ELF-1 (cell line): ENCODE results near the gene FBRSL1.
A peak's percentile ranks its signal among the peaks of the same experiment; 100 is the strongest.

Source experiments
- DNase-seq: peaks from one replicate; pipeline ENCODE4 v3.0.0-alpha.2; 2016; ENCODE audit warnings: low read depth, low spot score

Gene FBRSL1

DNA sequence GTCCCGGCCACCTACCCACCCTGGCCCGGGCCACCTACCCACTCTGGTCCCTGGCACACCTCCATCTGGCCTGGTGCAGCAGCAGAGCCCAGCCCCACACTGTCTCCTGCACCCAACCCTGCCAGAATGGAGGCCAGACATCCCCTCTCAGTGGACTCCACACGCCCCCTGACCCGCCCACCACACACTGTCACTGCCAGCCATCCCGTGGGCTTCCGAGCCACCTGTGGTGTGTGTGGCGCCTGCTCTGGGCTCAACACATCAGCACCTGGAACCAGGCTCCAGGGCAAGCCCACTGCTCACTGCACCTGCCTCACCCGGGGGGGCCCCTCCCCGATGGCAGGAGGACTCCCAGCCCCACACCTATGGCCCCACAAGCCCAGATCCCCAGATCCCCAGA lies 50.5 kb downstream of the FBRSL1 start:
- DNase-seq: no peak

DNA sequence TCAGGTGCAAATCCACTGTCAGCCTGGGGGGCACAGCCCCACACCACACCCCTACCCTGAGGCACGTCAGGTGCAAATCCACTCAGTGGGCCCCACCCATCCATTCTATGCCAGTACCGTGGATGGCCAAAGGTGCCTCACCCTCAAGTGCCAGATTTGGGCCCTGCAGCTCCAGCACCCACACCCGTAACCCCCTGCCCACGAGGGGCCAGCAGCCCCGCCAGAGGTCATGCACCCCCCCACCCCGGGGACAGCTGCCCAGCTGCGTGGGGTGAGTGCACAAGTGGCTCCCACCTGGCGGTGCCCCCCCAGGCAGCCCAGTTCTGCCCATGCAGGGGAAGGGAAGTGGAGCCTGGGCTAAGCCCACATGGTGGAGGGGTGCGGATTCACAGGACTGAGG lies 51.2 kb downstream of the FBRSL1 start:
- no peak for DNase-seq

DNA sequence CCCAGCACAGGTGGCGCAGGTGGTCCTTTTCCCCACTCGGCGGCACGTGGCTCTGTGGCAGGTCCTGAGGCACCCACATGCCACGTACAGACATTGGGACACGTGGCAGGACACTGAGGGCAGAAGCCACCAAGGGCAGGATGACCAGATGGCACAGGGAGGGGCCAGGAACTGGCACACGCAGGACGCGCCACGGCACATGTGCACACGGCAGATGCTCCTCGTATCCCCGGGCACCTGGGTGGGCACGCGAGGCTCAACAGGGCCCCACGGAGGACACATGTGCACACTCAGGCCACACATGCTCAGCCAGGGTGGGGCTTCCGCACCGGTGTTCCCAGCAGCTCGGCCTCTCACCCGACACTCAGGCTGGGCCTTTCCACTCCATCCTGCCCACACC lies 52.0 kb downstream of the FBRSL1 start:
- no peak for DNase-seq

DNA sequence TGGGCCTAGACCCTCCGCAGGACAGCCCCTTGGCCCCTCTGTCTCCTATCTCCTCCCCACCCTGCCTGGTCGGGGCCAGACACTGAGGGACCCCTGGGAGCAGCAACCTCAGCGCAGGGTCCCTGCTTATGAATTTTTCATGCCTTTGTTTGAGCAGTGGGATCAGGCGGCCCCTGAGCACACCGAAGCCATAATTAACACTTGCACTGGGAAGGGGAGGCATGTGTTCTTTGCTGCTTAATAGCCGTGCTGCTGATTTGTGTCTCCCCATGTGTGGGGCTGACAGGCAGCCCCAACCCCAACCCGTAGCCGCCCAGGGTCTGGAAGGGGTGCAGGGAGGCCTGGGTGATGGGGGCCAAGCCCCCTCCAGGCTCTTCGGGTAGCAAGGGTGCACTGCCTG lies 52.7 kb downstream of the FBRSL1 start:
- DNase-seq: no peak

DNA sequence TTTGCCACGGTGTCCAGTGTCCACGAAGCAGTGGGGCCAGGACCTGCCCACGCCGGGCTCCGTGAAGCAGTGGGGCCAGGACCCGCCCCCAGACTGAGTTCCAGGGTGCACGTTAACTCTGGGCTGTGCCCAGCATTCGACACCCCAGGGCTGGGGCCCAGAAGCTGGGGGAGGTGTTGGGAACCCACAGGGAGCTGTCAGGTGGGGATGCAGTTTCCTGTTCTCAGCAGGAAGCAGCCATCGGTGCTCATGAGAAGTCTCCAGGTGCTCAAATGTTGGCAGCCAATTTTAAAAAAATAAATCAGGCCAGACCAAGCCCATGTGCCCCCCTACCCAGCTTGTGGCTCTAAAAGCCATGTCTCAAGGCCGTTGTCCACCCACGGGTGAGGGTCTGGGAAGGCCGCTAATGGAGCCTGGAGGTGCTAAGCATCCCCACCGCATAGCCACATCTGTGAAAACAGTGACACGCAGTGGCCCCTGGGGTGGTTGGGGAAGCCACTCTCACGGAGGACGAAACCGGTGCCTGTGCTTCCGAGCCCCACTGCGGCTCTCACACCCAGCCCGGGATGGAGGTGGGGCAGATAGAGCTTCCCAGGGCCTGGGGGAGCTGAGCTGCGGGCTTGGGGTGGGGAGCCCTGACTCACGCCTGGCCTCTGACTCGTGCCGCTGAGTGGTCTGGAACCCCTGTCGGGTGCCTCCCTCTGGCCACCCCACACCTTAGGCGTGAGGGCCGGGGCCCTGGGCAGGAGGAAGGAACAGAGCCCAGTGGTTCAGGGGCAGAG lies 53.5 kb downstream of the FBRSL1 start:
- no peak for DNase-seq

DNA sequence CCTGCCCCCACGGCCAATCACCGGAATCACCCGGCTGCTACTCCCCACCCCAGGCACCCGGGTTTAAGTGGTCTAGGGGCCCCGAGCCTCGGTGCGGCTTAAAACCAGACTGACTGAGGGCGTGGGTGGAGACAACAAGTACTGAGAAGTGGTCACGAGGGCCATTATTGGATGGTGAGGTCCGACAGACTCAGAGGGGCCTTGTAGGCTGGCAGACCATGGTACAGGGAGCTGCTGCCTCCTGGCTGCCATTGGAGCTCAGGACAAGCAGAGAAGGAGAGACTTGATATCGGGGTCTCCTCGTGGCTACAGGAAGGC lies 54.1 kb downstream of the FBRSL1 start:
- DNase-seq: no peak

DNA sequence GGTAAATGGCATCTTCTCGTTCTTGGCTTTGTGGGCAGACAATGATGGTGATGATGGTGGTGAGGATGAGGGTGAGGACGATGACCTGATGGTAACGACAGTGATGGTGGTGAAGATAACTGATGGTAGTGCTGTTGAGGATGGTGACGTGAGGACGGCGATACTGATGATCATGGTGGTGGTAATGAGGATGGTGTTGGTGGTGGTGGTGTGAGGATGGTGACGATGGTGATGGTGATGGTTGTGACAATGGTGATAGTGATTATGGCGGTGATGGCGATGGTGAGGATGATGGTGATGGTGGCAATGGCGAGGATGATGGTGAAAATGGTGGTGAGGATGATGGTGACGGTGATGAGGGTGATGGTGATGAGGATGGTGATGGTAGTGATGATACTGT lies 54.5 kb downstream of the FBRSL1 start:
- no peak for DNase-seq

DNA sequence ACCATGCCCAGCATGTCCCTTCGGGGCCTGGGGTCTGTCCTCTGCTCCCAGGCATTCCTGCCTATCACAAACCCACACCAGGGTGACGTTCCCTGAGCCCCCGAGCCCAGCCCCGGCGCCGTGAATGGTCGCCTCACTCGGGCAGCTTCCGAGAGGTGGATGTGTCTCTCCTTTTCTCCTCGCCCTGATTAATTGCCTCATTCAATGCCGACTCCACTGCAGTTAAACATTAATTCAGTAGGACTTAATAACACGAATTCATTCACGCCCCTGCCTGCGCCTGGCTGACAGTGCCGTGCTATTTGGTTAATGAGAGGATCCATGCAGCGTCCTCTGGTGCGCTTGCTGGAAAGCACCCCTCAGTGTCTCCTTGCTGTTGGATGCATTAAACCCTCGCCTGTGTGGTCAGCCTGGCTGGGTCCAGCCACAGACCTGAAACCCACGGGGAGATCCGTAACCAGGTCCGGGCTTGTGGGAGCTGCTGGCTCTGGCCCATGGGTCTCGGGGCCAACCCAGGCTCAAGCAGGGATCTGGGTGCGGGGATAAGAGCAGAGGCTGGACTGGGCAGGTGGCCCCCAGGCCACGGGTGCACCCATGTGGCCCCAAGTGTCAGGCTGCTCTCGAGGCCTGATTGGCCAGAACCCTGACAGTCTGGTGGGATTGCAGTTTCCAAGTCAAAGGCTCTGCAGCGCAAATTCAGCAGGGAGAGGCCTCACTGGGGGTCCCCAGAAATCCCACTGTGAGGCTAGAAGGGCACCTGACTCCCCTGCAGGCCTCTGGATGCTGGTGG lies 55.4 kb downstream of the FBRSL1 start:
- no peak for DNase-seq

DNA sequence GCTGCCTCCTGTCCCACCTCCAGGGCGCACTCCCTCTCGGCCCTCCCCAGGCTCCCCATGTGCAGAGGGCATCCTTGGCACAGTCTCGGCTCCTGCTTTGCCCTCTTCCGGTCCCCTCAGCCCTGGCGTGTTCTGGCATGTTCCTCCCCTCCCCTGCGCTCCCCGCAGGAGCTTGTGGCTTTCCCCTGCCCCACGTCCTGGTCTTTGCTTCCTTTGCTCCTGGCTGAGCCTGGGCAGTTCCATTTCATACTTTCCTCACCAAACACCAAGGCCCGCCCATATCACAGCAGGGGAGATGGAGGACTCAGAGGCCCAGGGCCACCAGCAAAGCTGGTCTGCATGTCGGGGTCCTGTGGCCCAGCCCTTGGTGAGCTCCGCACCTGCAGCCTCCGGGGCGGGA lies 56.0 kb downstream of the FBRSL1 start:
- DNase-seq: no peak

DNA sequence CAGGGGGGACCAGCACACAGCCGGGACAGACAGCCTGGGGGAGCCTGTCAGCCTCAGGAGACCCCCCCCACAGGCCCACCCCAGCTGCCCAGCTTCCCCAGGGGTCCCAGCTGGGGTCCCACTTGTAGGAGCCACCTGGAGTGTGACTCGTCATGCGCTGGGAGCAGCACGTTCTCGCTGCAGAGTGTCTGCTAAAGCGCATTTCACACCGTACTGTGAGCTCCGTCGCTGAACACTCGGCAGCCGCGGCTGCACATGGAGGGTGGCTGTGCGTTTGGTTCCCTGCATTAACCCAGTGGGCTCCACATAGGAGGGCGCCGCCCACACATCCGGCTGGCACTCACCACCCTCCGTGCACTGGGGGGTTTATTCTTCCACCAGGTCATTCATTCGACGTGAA lies 56.7 kb downstream of the FBRSL1 start:
- DNase-seq: no peak

DNA sequence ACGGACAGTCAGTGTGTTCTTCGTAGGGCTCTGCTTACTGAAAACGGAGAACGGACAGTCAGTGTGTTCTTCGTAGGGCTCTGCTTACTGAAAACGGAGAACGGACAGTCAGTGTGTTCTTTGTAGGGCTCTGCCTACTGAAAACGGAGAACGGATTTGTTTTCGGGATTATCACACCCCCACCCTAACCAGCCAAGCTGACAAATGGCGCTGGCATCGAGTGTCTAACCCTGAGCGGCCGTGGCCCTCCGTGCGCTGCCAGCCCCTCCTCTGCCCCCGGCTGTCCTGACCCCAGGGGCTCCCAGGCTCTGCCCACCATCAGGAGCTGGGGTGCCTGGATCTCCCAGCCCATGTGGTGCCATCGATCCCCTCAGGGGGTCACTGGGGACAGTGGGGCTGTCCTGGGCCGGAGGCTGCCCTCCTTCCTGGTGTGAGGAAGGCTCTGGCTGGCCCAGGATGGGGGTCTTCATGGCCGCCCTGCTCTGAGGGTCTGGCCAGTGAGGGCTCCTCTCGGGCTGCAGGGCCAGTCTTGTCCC lies 57.3 kb downstream of the FBRSL1 start:
- DNase-seq: no peak

DNA sequence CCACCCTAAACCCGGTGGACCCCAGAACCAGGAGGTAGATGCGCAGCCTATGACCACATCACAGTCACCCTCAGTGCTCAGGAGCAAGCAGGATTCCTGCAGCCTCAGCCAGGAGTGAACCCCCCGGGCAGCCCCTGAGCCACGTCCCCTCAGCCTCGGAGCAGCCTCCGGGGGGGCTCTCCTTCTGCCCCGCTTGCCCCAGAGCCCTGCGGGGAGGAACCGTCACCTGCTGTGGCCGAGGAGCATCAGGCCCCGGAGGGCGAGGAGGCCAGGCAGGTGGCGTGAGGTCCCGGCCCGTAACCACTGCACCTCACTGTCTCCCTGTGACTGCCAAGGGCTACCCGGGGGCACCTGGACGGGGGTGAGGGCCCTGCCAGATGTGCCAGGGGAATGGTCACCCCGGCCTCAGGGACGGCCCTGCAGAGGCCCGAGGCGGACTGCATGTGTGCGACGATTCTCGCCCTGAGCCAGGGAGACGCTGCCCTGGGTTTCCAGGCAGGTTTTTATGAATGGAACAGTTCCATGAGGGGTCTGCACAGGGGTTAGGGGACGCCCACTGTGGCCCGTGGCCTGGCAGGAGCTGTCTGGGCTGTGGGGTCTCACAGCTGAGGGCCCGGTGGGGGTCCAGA lies 58.6 kb downstream of the FBRSL1 start:
- no peak for DNase-seq

DNA sequence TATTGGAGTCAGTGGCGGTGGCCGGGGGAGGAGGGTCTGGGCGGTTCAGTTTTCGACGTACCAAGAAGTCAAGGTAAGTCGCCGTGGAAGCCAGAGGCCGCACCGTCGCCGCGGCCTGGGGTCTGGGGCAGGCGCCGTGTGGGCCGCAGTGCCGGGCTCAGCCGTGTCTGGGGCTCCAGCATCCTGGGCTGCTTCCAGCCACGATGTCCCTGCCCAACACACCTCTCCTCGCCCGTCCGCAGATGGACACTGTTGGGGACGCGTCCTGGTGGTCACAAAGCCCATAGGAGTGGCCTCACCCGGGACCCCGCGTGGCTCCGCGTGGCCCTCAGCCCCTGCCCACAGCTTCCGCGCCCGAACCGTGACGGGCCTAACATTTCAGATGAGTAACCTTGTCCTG lies 59.1 kb downstream of the FBRSL1 start:
- DNase-seq: no peak

DNA sequence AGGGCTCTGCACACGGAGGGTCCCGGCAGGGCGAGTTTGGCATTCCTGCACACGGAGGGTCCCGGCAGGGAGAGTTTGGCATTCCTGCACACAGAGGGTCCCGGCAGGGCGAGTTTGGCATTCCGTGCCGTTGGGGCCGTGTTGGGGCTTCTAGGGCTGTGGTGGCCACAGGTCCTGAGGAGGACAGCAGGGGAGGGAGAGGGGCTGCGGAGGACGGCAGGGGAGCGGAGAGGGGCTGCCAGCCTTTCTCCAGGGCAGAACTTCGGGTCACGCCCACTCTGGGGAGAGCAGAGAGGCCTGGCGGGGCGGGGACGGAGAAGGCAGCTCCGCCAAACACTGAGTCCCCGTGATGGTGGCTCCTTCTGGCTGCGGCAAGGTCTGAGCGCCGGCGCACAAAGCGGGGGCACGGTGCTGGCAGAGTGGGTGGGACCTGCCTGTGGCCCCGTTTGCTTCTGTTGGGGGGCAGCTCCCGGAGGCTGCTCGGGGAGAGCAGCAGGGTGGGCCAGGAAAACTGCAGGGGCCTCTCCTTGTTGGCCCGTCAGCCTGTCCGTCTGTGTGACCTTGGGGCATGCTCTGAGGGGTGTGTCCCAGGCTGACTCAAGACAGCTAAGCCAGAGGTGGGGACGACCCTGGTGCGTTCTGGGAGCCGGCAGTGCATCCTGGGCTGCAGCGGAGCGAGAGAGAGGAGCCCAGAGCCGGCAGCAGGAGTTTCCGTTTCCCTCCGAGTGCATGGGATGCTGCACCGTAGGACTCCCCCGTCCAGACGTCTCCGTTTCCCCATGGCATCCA lies 60.3 kb downstream of the FBRSL1 start:
- DNase-seq: peak; percentile 74

DNA sequence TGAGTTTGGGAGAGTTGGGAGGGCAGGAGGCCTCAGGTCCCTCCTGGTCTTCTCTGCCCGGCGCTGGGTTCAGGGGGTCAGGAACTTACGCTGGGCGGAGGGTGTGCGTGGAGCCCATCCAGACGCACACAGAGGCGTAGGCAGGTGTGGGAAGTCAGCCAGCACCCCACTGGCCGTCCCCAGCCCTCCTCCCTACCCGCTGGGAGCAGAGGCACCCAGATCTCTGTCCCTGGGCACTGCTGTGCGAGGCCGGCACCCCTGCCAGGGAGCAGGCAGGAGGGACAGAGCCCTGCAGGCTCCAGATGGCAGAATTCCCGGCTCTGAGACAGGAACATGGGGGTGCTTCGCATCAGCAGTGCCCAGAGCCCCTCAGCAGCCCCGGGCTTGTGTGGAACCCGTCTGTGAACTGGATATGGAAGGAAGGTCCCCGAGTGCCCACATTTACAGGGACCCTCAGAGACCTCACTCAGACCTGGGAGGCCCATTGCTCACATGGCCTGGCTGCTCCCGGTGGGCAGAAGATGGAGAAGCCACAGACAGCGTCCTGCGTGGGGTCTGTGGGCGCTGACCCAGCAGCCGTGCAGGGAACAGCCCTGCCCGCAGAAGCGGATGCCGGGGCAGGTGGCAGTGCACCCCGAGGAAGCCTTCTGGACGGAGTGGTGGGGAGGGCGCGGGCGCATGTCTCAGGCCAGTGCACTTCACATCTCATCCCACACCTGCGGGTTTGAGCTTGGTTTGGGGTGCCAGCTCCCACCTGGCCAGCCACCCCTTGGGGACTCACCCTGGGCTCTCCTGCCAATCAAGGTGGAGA lies 61.1 kb downstream of the FBRSL1 start:
- DNase-seq: no peak

DNA sequence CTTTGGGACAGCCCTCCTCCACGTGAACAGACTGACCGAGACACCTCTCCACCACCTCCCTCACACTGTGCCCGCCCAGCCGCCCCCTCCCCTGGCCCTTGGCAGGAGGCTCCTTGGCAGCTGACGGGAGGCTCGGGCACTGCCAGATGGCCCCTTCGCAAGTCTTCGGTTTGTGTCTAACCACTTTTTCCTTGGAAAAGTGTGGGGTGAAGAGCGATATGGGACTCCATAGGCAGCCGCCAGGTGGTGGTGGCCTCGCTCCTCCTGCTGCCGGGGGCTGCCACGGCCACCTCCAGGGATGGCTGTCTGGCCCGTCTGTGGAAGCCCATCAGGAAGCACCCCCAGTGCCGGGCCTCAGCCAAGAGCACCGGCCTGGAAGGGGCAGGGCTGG lies 61.7 kb downstream of the FBRSL1 start:
- DNase-seq: no peak

DNA sequence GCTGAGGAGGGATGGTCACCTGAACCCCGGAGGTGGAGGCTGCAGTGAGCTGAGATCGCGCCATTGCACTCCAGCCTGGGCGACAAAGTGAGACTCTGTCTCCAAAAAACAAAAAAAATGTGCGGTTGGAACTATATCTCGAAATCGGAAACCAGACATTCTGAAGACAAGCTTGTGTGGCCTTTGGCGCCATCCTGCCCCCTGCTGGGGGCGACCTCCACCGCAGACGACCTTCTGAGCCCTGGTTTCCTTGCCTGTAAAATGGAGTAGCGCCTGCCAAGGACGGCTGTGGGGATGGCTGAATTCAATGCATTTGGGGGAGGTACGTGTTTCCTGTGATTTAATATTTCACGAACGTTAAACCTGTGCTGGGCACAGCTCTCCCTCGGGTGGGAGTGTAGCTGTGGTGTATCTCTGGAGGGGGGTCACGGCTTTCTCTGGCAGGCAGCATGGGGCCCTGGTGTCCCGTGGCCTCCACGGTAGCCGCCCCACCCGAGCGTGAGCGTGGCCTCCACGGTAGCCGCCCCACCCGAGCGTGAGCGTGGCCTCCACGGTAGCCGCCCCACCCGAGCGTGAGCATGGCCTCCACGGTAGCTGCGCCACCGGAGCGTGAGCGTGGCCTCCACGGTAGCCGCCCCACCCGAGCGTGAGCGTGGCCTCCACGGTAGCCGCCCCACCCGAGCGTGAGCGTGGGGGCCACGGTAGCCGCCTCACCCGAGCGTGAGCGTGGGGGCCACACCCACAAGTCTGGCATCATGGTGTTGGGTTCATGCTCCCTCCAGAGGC lies 65.1 kb downstream of the FBRSL1 start:
- peak; percentile 75 for DNase-seq

DNA sequence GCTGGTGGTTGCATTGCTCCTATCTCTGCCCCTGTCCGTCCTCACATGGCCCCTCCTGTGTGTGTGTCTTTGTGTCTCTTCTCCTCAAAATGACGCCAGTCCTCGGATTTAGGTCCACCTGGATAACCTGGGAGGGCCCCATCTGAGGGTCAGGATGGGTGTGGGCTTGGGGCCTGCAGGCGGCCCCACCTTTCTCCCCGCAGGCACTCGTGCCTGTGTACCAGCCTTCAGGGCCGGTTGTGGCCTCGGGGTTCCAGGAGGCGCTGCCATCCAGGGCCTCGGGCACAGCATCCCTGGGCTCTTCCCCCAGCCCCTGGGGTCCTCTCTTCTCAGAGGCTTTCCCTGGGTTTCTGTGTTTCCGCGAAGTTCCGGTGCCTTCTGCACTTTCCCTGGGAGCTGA lies 65.7 kb downstream of the FBRSL1 start:
- no peak for DNase-seq

DNA sequence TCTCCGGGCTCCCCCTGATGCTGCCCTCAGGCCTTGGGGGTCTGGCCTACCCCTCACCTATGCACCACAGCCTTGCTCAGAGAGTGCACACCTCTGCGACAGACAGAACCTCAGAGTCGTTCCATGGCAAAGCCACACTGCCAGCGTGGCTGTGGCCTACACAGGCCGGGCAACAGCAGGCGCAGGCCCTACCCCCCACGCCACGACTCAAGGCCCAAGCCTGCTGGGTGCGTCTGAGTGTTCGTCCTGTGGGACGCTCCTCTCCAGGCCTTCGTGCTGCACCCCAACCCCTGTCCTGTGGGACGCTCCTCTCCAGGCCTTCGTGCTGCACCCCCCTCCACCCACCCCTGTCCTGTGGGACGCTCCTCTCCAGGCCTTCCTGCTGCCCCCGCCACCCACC lies 66.3 kb downstream of the FBRSL1 start:
- no peak for DNase-seq

DNA sequence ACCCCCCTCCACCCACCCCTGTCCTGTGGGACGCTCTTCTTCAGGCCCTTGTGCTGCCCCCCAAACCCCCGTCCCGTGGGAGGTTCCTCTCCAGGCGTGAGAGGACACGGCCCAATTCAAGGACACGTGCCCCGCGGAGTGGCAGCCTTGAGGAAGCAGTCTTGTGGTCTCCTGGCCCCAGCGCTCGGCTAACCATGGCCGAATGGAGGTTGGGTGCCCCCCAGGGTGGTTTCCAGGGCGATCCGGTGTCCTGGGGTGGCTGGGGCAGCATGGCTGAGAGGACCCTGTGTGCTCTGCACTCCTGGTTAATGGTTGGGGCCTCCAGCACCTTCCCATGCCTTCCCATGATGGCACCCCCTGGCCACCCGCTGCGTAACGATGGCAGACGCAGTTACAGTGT lies 66.8 kb downstream of the FBRSL1 start:
- DNase-seq: no peak
